NCI-H510A (cell line): ENCODE results near the gene TPPP2.

Experiments used
- DNase-seq: peaks from one replicate; lab custom pipeline; 2025; lab: John Stamatoyannopoulos, UW

TPPP2 gene

GRCh38 chr14:21017528-21018245 is 12.3 kb upstream of the TPPP2 start:
- no peak for DNase-seq

GRCh38 chr14:21018286-21018685 is 11.7 kb upstream of the TPPP2 start:
- no peak for DNase-seq

- DNase-seq: no peak
These were observed 11.2 kb upstream of the TPPP2 start for GRCh38 chr14:21018781-21019180.

GRCh38 chr14:21019366-21019765 is 10.7 kb upstream of the TPPP2 start:
- DNase-seq: no peak

GRCh38 chr14:21020977-21021545 is 9.0 kb upstream of the TPPP2 start:
- no peak for DNase-seq

GRCh38 chr14:21022686-21023085 is 7.3 kb upstream of the TPPP2 start:
- no peak for DNase-seq

GRCh38 chr14:21023174-21023573 is 6.8 kb upstream of the TPPP2 start:
- DNase-seq: no peak

- no peak for DNase-seq
These were observed 6.0 kb upstream of the TPPP2 start for GRCh38 chr14:21023817-21024584.

GRCh38 chr14:21024585-21025370 is 5.2 kb upstream of the TPPP2 start, which contains the start of gene NDRG2:
Gene NDRG2 (minus strand): TSS chr14:21025061. CDS start chr14:21023315, 1,746 bp downstream.
- DNase-seq: no peak

- DNase-seq: no peak
These were observed 4.4 kb upstream of the TPPP2 start for GRCh38 chr14:21025371-21026273.

- DNase-seq: no peak
These were observed 3.6 kb upstream of the TPPP2 start for GRCh38 chr14:21026274-21026987.

- DNase-seq: no peak
These were observed 3.1 kb upstream of the TPPP2 start for GRCh38 chr14:21026988-21027315.

- no peak for DNase-seq
These were observed 514 bp downstream of the TPPP2 start for GRCh38 chr14:21030531-21030930.

GRCh38 chr14:21032326-21033132 is 2.5 kb downstream of the TPPP2 start:
- no peak for DNase-seq

GRCh38 chr14:21033133-21033698 is 3.2 kb downstream of the TPPP2 start:
- no peak for DNase-seq

- no peak for DNase-seq
These were observed 4.7 kb downstream of the TPPP2 start, which contains the start of gene RNASE13 for GRCh38 chr14:21034707-21035106. Gene RNASE13 (minus strand): TSS chr14:21034807. CDS start chr14:21034288, 519 bp downstream.

- no peak for DNase-seq
These were observed 6.7 kb downstream of the TPPP2 start for GRCh38 chr14:21036751-21037150.

- DNase-seq: no peak
These were observed 7.1 kb downstream of the TPPP2 start for GRCh38 chr14:21037156-21037555.
